Transverse colon (tissue), 3 donors: ENCODE data around the gene PHYHD1.

Source experiments
- EP300 ChIP-seq: sonication (generic); formaldehyde crosslinking; IDR thresholded peaks from one replicate; pipeline ENCODE4 v1.6.1; 2017; ENCODE audit warnings: antibody characterized with exemption, low read depth
- POLR2A ChIP-seq: fragments of 450-650 bp; IDR thresholded peaks from one replicate; pipeline ENCODE4 v1.6.1; 2016; ENCODE audit warnings: antibody characterized with exemption, mild to moderate bottlenecking, moderate library complexity
- TF ChIP-seq, protein P1 (sequence below), 5 experiments: fragments of 200-600 bp in 3 of 5; fragments of 450-650 bp in 2 of 5; sonication (generic) in 3 of 5; IDR thresholded peaks; 1 replicate in 2 of 5; 2 replicates in 3 of 5; pipeline ENCODE4 v1.5.1; 2016 to 2017; ENCODE audit warnings: antibody characterized with exemption in 5 of 5, inconsistent platforms in 3 of 5, mild to moderate bottlenecking in 2 of 5, moderate library complexity in 1 of 5

- TF ChIP-seq, protein P1, sequence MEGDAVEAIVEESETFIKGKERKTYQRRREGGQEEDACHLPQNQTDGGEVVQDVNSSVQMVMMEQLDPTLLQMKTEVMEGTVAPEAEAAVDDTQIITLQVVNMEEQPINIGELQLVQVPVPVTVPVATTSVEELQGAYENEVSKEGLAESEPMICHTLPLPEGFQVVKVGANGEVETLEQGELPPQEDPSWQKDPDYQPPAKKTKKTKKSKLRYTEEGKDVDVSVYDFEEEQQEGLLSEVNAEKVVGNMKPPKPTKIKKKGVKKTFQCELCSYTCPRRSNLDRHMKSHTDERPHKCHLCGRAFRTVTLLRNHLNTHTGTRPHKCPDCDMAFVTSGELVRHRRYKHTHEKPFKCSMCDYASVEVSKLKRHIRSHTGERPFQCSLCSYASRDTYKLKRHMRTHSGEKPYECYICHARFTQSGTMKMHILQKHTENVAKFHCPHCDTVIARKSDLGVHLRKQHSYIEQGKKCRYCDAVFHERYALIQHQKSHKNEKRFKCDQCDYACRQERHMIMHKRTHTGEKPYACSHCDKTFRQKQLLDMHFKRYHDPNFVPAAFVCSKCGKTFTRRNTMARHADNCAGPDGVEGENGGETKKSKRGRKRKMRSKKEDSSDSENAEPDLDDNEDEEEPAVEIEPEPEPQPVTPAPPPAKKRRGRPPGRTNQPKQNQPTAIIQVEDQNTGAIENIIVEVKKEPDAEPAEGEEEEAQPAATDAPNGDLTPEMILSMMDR (IDR thresholded peaks at IDR 0.05), result no peak
- TF ChIP-seq POLR2A, result no peak
- TF ChIP-seq EP300, result no peak
Measured at GRCh38 chr9:128969491-128969890, 48.7 kb downstream of the PHYHD1 start.
